ENCODE results near the gene IGF2.
"Not testable (repeated sequence)": the region's sequence is repeated elsewhere in the genome, so short reads cannot be mapped to it uniquely, and the experiment has no call there.

Gene IGF2

GRCh38 chr11:2136209-2136951, 2.8 kb downstream of the IGF2 start:
- no peak for DNase-seq

DNA sequence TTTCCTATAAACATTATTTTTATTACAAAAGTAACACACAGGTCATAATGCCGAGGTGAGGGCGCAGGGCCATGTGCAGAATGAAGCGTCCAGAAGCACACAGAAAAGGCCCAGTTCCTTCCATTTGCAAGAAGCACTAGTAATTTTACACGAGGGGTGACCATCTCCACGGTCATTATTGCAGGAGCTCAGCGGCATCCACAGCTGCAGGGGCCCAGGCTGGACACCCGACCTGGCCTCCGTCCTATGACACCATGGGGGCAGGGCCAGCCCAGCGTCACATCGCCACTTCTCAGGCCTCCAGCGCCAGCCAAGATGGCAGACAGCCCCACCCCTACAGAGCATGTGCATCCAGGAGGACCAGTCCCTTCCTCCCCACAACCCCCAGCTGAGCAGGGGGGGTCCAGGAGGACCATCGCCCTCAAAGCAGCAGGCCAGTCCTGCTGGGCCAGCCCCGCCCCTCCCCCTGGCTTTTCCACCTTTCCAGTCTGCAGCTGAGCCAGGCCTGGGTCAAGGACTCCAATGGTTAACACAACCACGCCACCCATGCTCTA, 3.5 kb downstream of the IGF2 start:
- DNase-seq, result no peak

GRCh38 chr11:2135018-2135569, 4.1 kb downstream of the IGF2 start:
- no peak for DNase-seq

GRCh38 chr11:2134022-2135010, 4.9 kb downstream of the IGF2 start:
- no peak for DNase-seq

- DNase-seq, result no peak
Observed at GRCh38 chr11:2133241-2134021, 5.8 kb downstream of the IGF2 start.

DNA sequence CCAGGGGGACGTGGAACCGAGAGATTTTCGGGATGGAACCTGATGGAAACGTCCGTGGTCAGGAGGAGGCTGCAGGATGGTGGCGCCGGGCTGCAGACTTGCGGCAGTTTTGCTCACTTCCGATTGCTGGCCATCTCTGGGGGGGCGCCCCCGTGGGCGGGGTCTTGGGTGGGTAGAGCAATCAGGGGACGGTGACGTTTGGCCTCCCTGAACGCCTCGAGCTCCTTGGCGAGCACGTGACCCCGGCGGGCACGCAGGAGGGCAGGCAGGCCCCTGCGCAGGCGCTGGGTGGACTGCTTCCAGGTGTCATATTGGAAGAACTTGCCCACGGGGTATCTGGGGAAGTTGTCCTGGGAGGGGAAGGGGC, 6.3 kb downstream of the IGF2 start:
- no peak for DNase-seq

GRCh38 chr11:2132246-2132645, 6.9 kb downstream of the IGF2 start:
- DNase-seq, result no peak

GRCh38 chr11:2131371-2132236, 7.6 kb downstream of the IGF2 start:
- no peak for DNase-seq

GRCh38 chr11:2130881-2131352, 8.3 kb downstream of the IGF2 start:
- no peak for DNase-seq

GRCh38 chr11:2129699-2130366, 9.4 kb downstream of the IGF2 start:
- no peak for DNase-seq

DNA sequence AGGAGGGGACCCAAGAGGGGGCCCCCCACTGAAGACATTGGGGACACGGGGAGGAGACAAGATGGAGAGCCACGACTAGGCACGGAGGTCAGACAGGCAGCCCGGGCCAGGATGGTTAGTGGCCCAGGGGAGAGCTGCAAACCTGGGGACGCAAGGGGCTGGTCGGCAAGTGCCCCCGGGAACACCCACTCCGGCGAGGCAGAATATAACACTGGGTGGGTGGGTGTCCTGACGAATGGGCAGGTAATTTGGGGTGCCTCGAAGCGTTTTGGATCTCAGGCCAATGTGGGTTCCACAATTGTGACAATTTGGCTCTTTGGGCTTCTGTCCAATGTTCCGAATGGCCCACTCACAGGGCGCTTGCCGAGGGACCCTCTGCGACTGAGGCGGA, 9.9 kb downstream of the IGF2 start:
- DNase-seq, result no peak

DNA sequence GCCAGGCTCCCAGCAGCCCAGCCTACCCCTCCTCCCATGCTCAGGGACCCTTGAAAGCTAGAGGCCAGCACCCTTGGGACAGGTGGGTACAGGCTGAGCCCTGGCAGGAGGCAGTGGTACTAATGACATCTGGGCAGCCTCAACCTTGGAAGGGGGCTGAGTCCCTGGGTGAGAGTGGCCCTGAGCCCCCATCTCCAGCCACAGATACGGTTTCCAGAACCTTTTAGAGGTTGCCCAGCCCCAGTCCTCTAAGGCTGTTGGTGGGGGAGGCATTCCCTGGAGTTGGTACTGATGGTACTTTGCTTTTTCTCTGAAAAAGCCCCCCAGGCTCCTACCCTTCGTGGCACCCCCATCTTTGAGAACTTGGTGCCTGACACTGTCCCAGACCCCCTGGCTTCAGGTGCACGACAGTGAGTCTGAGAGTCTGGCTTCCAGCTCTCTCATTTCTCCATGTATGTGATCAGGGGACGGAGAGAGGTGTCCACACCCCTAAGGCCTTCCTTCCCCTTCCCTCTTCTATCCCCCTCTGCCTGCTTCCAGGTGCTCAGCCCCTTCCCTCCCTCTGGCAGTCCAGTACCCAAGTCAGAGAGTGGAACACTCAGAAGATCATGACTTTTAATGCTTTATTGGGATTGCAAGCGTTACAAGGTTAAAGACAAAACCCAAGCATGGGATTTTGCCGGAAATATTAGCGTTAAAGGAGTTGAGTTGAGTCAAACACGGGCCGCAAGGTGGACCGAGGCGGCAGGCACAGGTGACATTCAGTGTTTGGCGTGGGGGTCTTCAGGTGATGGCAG, 10.5 kb downstream of the IGF2 start:
- DNase-seq, result no peak

GRCh38 chr11:2128130-2128510, 11.1 kb downstream of the IGF2 start:
- no peak for DNase-seq

DNA sequence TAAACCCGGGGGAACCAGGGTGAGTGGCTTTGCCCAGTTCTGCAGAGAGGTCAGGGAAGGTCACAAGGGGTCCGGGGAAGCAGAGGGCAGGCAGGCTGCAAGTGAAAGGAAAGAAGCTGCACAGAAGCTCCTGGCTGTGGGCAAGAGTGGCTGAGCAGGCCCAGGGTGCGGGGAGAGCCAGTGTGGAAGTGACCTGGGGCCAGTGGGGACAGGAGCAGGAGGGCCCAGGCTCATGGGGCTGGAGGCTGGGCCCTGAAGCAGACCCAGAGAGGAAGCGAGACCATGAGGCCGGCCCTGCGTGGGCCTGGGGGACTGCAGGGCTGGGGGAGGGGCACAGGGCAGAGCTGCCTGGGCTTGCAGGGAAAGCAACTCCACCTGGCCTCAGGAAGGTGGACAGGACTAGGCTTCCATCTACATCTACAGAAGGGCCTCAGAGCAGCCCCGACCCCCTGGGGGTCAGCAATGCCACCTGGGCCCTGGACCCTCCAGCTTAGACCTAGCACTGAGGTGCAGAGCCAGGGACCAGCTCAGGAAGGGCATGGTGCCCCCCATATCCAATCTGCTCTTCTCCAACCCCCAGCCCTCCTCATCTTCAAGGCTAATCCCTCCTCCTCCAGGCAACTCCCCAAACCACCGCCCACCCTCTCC, 11.6 kb downstream of the IGF2 start:
- DNase-seq, result no peak

DNA sequence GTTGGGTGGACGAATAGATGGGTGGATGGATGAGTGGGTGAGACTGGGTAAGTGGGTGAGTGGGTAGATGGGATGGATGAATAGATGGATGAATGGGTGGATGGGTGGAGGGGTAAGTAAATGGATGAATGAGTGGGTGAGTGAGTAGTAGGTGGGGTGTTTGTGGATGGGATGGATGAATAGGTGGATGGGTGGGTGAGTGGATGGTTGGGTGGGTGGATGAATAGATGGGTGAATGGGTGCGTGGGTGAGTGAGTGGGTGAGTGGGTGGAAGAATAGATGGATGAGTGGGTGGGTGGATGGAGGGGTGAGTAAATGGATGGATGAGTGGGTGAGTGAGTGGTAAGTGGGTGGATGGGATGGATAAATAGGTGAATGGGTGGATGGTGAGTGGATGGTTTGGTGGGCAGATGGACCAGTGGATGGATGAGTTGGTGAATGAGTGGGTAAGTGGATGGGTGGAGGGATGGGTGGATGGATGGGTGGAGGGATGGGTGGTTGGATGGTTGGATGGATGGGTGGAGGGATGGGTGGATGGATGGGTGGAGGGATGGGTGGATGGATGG, 12.6 kb downstream of the IGF2 start:
- no peak for DNase-seq

DNA sequence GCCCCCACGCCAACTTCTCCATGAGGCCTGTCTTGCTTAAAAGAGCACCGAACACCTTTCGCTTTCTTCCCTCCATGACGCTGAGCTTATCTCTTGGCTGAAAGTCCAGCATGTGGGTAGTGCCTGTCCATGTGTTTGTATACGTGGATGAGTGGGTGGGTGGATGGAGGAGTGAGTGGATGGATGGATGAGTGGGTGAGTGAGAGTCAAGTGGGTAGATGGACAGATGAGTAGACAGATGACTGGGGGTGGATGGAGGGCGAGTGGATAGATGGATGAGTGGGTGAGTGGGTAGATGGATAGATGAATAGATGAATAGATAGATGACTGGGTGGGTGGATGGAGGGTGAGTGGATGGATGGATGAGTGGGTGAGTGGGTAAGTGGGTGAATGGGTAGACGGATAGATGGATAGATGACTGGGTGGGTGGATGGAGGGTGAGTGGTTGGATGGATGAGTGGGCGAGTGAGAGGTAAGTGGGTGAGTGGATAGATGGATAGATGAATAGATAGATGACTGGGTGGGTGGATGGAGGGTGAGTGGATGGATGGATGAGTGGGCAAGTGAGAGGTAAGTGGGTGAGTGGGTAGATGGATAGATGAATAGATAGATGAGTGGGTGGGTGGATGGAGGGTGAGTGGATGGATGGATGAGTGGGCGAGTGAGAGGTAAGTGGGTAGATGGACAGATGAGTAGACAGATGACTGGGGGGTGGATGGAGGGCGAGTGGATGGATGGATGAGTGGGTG, 14.3 kb downstream of the IGF2 start:
- DNase-seq, result not testable (repeated sequence)

- no peak for DNase-seq
Observed at GRCh38 chr11:2123628-2123960, 15.6 kb downstream of the IGF2 start.

DNA sequence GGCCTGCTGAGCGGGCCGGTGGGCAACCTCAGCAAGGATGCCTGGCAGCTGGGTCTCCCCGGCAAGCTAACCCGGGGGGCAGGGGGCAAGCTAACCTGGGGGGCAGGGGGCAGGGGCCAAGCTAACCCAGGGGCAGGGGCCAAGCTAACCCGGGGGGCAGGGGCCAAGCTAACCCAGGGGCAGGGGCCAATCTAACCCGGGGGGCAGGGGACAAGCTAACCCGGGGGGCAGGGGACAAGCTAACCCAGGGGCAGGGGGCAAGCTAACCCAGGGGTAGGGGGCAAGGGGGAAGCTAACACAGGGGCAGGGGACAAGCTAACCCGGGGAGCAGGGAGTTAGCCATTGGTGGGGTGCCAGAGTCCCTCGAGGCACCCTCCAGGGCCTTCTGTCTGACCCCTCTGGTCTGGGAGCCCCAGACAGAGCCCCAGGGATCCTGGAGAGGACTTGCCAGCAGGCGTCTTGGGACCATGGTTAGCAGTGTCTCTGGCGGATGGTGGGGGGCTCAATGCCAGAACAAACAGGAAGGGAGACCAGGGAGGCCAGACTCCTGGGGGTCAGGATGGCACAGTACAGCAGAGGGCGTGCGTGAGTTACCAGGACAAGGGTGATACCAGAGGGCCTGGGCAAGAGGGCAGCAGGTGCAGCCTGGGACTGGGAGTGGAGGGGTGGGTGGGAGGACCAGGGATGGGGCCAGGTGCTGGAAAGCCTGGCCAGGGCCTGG, 16.1 kb downstream of the IGF2 start:
- DNase-seq, result no peak

All from stimulated activated CD4-positive, alpha-beta T cell treated with anti-CD3 and anti-CD28 coated beads, Interleukin-2, amount 100 ng/mL, for 24 hours (primary cell).